Suprapubic skin (tissue), 4 donors: ENCODE data around the gene OR2A25.

ENCODE experiments used
- CTCF ChIP-seq, 2 donors: fragments of 200-600 bp in 1 of 2; fragments of 450-650 bp in 1 of 2; sonication (generic) in 1 of 2; IDR thresholded peaks; one replicate each; pipeline ENCODE4 v1.5.1; 2016 to 2019; ENCODE audit warnings: antibody characterized with exemption in 2 of 2, mild to moderate bottlenecking in 1 of 2, moderate library complexity in 1 of 2
- EP300 ChIP-seq: sonication (generic); formaldehyde crosslinking; IDR thresholded peaks from one replicate; pipeline ENCODE4 v1.6.1; 2017; ENCODE audit warnings: antibody characterized with exemption
- POLR2AphosphoS5 ChIP-seq, 3 donors: sonication (generic); formaldehyde crosslinking; IDR thresholded peaks; one replicate each; pipeline ENCODE4 v1.6.1; 2017; ENCODE audit warnings: antibody characterized with exemption in 3 of 3

DNA sequence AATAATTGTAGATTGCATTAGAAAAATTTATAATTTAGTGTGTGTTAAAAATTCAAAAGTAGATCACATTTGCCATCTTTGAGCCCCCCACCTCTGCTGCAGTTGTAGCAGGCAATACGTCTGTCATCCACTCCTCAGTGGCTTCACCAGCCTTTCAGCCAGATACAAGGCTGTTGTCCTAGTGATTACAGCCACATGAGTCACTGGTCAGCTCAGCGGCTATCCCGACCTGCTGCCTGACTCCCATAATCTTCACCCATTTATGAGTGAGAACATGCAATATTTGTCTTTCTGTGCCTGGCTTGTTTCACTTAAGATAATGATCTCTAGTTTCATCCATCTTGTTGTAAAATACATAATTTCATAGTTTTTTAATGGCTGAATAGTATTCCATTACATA, 11.7 kb upstream of the OR2A25 start:
- TF ChIP-seq POLR2AphosphoS5 (IDR thresholded peaks at IDR 0.05) (no peak), CTCF (IDR thresholded peaks at IDR 0.05) (no peak), EP300 (no peak)
